ENCODE measurements around the gene OR2Y1.
"Not testable (repeated sequence)": the region's sequence is repeated elsewhere in the genome, so short reads cannot be mapped to it uniquely, and the experiment has no call there.

DNA sequence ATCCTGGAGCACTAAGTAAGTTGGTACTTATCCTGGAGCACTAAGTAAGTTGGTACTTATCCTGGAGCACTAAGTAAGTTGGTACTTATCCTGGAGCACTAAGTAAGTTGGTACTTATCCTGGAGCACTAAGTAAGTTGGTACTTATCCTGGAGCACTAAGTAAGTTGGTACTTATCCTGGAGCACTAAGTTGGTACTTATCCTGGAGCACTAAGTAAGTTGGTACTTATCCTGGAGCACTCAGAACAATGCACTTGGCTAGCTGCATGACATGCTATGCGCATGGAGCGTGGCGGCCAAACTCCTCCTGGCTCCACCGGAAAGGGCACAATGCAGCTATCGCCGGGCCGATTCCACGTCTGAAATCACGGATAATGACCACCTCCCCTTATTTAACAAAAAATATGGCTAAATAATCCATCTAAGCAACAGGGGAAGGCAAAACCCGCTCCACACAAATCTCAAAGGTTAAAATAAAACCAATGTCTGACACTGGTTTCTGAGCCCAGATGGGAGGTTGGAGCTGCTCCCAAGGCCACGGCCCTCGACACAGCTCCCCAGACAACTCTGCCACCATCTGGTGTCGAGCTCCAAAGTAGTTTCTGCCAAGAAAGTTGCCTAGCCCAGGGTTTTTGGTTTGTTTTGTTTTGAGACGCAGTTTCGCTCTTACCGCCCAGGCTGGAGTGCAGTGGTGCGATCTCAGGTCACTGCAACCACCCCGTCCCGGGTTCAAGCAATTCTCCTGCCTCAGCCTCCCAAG lies 49.0 kb upstream of the OR2Y1 start:
- not testable (repeated sequence) for TF ChIP-seq POLR2A, EP300 (IDR thresholded peaks at IDR 0.05)

Data from stomach (tissue), 4 donors.